IMR-90 (cell line): ENCODE data around the gene PVALEF. TPM values are rescaled to one million over a fixed set of nuclear protein-coding genes. Genes with fewer than 3 reads are reported as not detected.

ENCODE experiments used
- ATAC-seq: fragments of 200-7000 bp; cut with Tn5 transposase; 2 replicates; pipeline ENCODE4 v1.9.1; 2020; ENCODE audit warnings: low read depth, mild to moderate bottlenecking, moderate library complexity
- BruUV-seq: library from RNA; stranded (reverse); fragments of 400-500 nt; replicated peaks from 2 replicates; lab custom pipeline; 2021; lab: Mats Ljungman, UMichigan
- CTCF ChIA-PET: fragments of 300-600 bp; formaldehyde crosslinking; extraction: SDS; loops from one replicate; lab custom pipeline; 2021; ENCODE audit warnings: antibody characterized with exemption; lab: Yijun Ruan, JAX
- POLR2A ChIA-PET: fragments of 300-600 bp; sonication (Branson Sonifier 250); formaldehyde crosslinking; loops from one replicate; lab custom pipeline; 2022; ENCODE audit warnings: antibody characterized with exemption; ENCODE audit not compliant: unreplicated experiment; lab: Charles Lee
- DNase-seq: peaks from one replicate; pipeline ENCODE4 v3.0.0; 2013
- H2AFZ ChIP-seq: replicated peaks from 2 replicates; pipeline ENCODE3; 2013; ENCODE audit warnings: low read length, mild to moderate bottlenecking; ENCODE audit not compliant: poor library complexity
- H2AK5ac ChIP-seq: 2 replicates; pipeline ENCODE4 v1.6.1; 2013; ENCODE audit warnings: low read depth, low read length, inconsistent platforms
- H2AK9ac ChIP-seq: replicated peaks from 2 replicates; pipeline ENCODE3; 2013; ENCODE audit warnings: mild to moderate bottlenecking, low read depth, low read length, moderate library complexity; ENCODE audit not compliant: poor library complexity
- H2BK120ac ChIP-seq: 2 replicates; pipeline ENCODE4 v1.6.1; 2013; ENCODE audit warnings: low read depth, low read length, inconsistent platforms
- H2BK15ac ChIP-seq: 3 replicates; pipeline ENCODE4 v1.6.1; 2013; ENCODE audit warnings: low read depth, low read length, inconsistent platforms
- H2BK20ac ChIP-seq: 2 replicates; pipeline ENCODE4 v1.6.1; 2013; ENCODE audit warnings: low read depth, mild to moderate bottlenecking, inconsistent platforms, low read length, moderate library complexity
- H2BK5ac ChIP-seq: 2 replicates; pipeline ENCODE4 v1.6.1; 2013; ENCODE audit warnings: mild to moderate bottlenecking, low read depth, low read length, inconsistent platforms; ENCODE audit not compliant: poor library complexity, severe bottlenecking
- H3K14ac ChIP-seq: replicated peaks from 2 replicates; pipeline ENCODE4 v1.6.1; 2013; ENCODE audit warnings: low read depth, low read length, inconsistent platforms
- H3K18ac ChIP-seq: 2 replicates; pipeline ENCODE4 v1.6.1; 2013; ENCODE audit warnings: low read depth, low read length, control low read depth
- H3K23ac ChIP-seq: 2 replicates; pipeline ENCODE4 v1.6.1; 2013; ENCODE audit warnings: low read depth, low read length, inconsistent platforms
- H3K27ac ChIP-seq: 2 replicates; pipeline ENCODE4 v1.5.1; 2013; ENCODE audit warnings: mild to moderate bottlenecking, control low read depth, low read length; ENCODE audit not compliant: insufficient read depth
- H3K27me3 ChIP-seq: 2 replicates; pipeline ENCODE4 v1.6.1; 2013; ENCODE audit warnings: low read length; ENCODE audit not compliant: control insufficient read depth, insufficient read depth
- H3K36me3 ChIP-seq: 2 replicates; pipeline ENCODE4 v1.6.1; 2013; ENCODE audit warnings: low read length, mixed read lengths; ENCODE audit not compliant: control insufficient read depth, insufficient read depth
- H3K4ac ChIP-seq: 2 replicates; pipeline ENCODE4 v1.6.1; 2013; ENCODE audit warnings: low read depth, low read length, inconsistent platforms
- H3K4me1 ChIP-seq: 2 replicates; pipeline ENCODE4 v1.6.1; 2013; ENCODE audit warnings: low read length, mixed read lengths; ENCODE audit not compliant: control insufficient read depth, insufficient read depth
- H3K4me2 ChIP-seq: 2 replicates; pipeline ENCODE4 v1.6.1; 2013; ENCODE audit warnings: low read depth, mild to moderate bottlenecking, control low read depth, low read length, moderate library complexity
- H3K4me3 ChIP-seq: 2 replicates; pipeline ENCODE4 v1.5.1; 2013; ENCODE audit warnings: low read depth, mild to moderate bottlenecking, control low read depth, low read length, moderate library complexity; ENCODE audit not compliant: insufficient read depth
- H3K56ac ChIP-seq: 2 replicates; pipeline ENCODE4 v1.6.1; 2013; ENCODE audit warnings: low read length, inconsistent platforms; ENCODE audit not compliant: insufficient read depth; ENCODE audit errors: extremely low read depth
- H3K79me1 ChIP-seq, 2 experiments: 2 replicates each; pipeline ENCODE4 v1.6.1; 2013; ENCODE audit warnings: low read length in 2 of 2, inconsistent platforms in 1 of 2, low read depth in 1 of 2
- H3K9ac ChIP-seq: 2 replicates; pipeline ENCODE4 v1.6.1; 2013; ENCODE audit warnings: low read depth, low read length, control low read depth
- H3K9me1 ChIP-seq: 2 replicates; pipeline ENCODE4 v1.6.1; 2013; ENCODE audit warnings: low read length, inconsistent platforms; ENCODE audit not compliant: insufficient read depth
- H3K9me3 ChIP-seq: 2 replicates; pipeline ENCODE4 v1.6.1; 2013; ENCODE audit warnings: low read length; ENCODE audit not compliant: control insufficient read depth, insufficient read depth
- H4K20me1 ChIP-seq: 2 replicates; pipeline ENCODE4 v1.6.1; 2013; ENCODE audit warnings: low read length, inconsistent platforms; ENCODE audit not compliant: insufficient read depth
- H4K5ac ChIP-seq: 2 replicates; pipeline ENCODE4 v1.6.1; 2013; ENCODE audit warnings: mild to moderate bottlenecking, low read depth, low read length, control low read depth
- H4K8ac ChIP-seq, 2 experiments: 2 replicates each; pipeline ENCODE4 v1.6.1; 2013; ENCODE audit warnings: low read depth in 2 of 2, low read length in 2 of 2, control low read depth in 1 of 2, inconsistent platforms in 1 of 2
- H4K91ac ChIP-seq: 2 replicates; pipeline ENCODE4 v1.6.1; 2013; ENCODE audit warnings: low read depth, low read length, inconsistent platforms; ENCODE audit not compliant: insufficient read depth
- BHLHE40 ChIP-seq: fragments of 150-350 bp; IDR thresholded peaks from 2 replicates; pipeline ENCODE4 v1.6.1; 2016; ENCODE audit warnings: mild to moderate bottlenecking, low read depth, low read length
- CEBPB ChIP-seq: IDR thresholded peaks from 2 replicates; pipeline ENCODE4 v1.6.1; 2012; ENCODE audit warnings: low read depth, low read length, improper control_type of control experiment
- CHD1 ChIP-seq: IDR thresholded peaks from 2 replicates; pipeline ENCODE4 v1.6.1; 2012; ENCODE audit warnings: low read depth, low read length, improper control_type of control experiment
- FOS ChIP-seq: fragments of 150-350 bp; IDR thresholded peaks from 2 replicates; pipeline ENCODE4 v1.6.1; 2016; ENCODE audit warnings: low read depth, low read length
- MAFK ChIP-seq: IDR thresholded peaks from 2 replicates; pipeline ENCODE4 v1.6.1; 2012; ENCODE audit warnings: low read depth, low read length, improper control_type of control experiment
- MAZ ChIP-seq: IDR thresholded peaks from 2 replicates; pipeline ENCODE4 v1.6.1; 2012; ENCODE audit warnings: low read depth, mild to moderate bottlenecking, low read length, improper control_type of control experiment, moderate library complexity, borderline replicate concordance
- MXI1 ChIP-seq: IDR thresholded peaks from 2 replicates; pipeline ENCODE4 v1.6.1; 2012; ENCODE audit warnings: low read depth, mild to moderate bottlenecking, low read length, moderate library complexity, borderline replicate concordance
- NFE2L2 ChIP-seq: fragments of 150-350 bp; IDR thresholded peaks from 2 replicates; pipeline ENCODE4 v1.6.1; 2016; ENCODE audit warnings: low read depth, mild to moderate bottlenecking, low read length
- POLR2A ChIP-seq: IDR thresholded peaks from 2 replicates; pipeline ENCODE4 v1.6.1; 2012; ENCODE audit warnings: mild to moderate bottlenecking, low read depth, low read length
- RAD21 ChIP-seq: IDR thresholded peaks from 2 replicates; pipeline ENCODE4 v1.6.1; 2012; ENCODE audit warnings: low read length, improper control_type of control experiment
- RCOR1 ChIP-seq: IDR thresholded peaks from 2 replicates; pipeline ENCODE4 v1.6.1; 2012; ENCODE audit warnings: mild to moderate bottlenecking, low read length, improper control_type of control experiment; ENCODE audit not compliant: insufficient replicate concordance
- RFX5 ChIP-seq: IDR thresholded peaks from 2 replicates; pipeline ENCODE4 v1.8.0; 2012; ENCODE audit warnings: low read depth, mild to moderate bottlenecking, low read length, moderate library complexity
- SMC3 ChIP-seq: fragments of 150-350 bp; IDR thresholded peaks from 2 replicates; pipeline ENCODE4 v1.6.1; 2016; ENCODE audit warnings: low read depth, mild to moderate bottlenecking, antibody characterized with exemption, low read length, moderate library complexity
- WGBS, 2 experiments: methylation state at CpG; one replicate each; pipeline versions ENCODE4 v1.1.5 to v1.1.7; 2013; ENCODE audit warnings: missing lambda C conversion rate in 2 of 2; ENCODE audit not compliant: insufficient read length in 1 of 2; ENCODE audit errors: extremely low coverage in 2 of 2; 5-methylcytosine and 5-hydroxymethylcytosine counted together
- dilution Hi-C: fragments of 300-500 bp; cut with HindIII; formaldehyde crosslinking; loops from one replicate; pipeline ENCODE4 v1.14.3; 2018; ENCODE audit warnings: low sequenced_read_pairs; ENCODE audit not compliant: unreplicated experiment
- in situ Hi-C: fragments of 300-500 bp; cut with MboI; formaldehyde crosslinking; loops from 3 replicates; pipeline ENCODE4 v1.14.3; 2019; ENCODE audit warnings: low sequenced_read_pairs, inconsistent platforms, mixed read lengths
- intact Hi-C: fragments of 100-400 bp; cut with micrococcal nuclease; formaldehyde crosslinking; loops from 2 replicates; pipeline ENCODE4 v1.10.0; 2022
- polyA plus RNA-seq, 3 experiments: library from polyadenylated mRNA; depleted of rRNA; stranded (reverse); fragments of >200 nt; gene quantifications; 2 replicates each; pipeline ENCODE4 v1.2.3, GENCODE V29; 2012; ENCODE audit warnings: low replicate concordance in 1 of 3
- total RNA-seq: library from RNA; depleted of rRNA; stranded (reverse); fragments of >200 nt; gene quantifications from 2 replicates; pipeline ENCODE4 v1.2.3, GENCODE V29; 2012
- TF ChIP-seq, protein P1 (sequence below): conservative IDR thresholded peaks from 2 replicates; pipeline ENCODE4 v1.5.1; 2012; ENCODE audit warnings: mild to moderate bottlenecking, low read depth, low read length, improper control_type of control experiment
- TF ChIP-seq, protein P2 (sequence below): fragments of 150-350 bp; IDR thresholded peaks from 2 replicates; pipeline ENCODE4 v1.6.1; 2016; ENCODE audit warnings: low read depth, mild to moderate bottlenecking, low read length, moderate library complexity, borderline replicate concordance
- TF ChIP-seq, protein P3 (sequence below): fragments of 150-350 bp; IDR thresholded peaks from 2 replicates; pipeline ENCODE4 v1.6.1; 2017; ENCODE audit warnings: mild to moderate bottlenecking, antibody characterized with exemption, low read length, low read depth

PVALEF gene
- total and polyA plus RNA-seq, 2 of the 4 experiments (the other 2 are of a cell fraction): not detected

DNA sequence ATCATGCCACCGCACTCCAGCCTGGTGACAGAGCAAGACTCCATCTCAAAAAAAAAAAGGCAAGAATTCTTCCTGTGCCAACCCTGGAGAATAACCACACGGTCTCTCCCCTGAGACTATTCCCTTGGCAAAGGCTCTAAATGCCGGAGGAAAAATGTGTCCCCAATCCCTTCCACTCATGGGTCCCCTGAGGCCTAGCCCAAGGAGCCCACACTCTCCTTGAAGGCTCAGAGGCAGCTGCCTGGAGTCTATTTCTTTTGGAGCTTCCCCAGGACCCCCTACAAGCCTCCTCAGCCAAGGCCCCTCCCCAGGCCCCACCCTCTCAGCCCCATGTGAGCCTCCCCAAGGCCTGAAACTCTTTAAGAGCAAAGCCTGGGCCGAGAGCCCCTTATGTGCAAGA lies 40.9 kb downstream of the PVALEF start:
- Histone ChIP-seq H4K91ac (no peak overlapping the region), H4K5ac (no peak overlapping the region), H3K56ac (no peak overlapping the region), H3K27me3 (no peaks in the 10 kb centered on the region), H3K9me3 (no peaks in the 10 kb centered on the region), H4K20me1 (peaks cover 5% of the 10 kb centered on the region; the same call in 1 of the 2 replicates), H4K8ac (no peak overlapping the region), H3K4me2 (no peak overlapping the region), H2BK15ac (no peak overlapping the region), H2AK9ac (no peak overlapping the region), H2BK120ac (no peak overlapping the region), H2AK5ac (no peak overlapping the region), H3K14ac (no peak overlapping the region), H3K79me1 (no peaks in the 10 kb centered on the region), H3K27ac (no peak overlapping the region), H3K9ac (no peak overlapping the region), H3K9me1 (0 out of 2 replicates have a peak, but pooled peaks cover 6% of the 10 kb centered on the region), H3K36me3 (peaks cover 5% of the 10 kb centered on the region; the same call in 1 of the 2 replicates), H2BK20ac (no peak overlapping the region), H3K18ac (no peak overlapping the region), H3K23ac (no peak overlapping the region), H3K4me1 (no peaks in the 10 kb centered on the region), H2BK5ac (no peak overlapping the region), H3K4me3 (no peak overlapping the region), H2AFZ (no peak overlapping the region), H3K4ac (no peak overlapping the region)
- ChIA-PET POLR2A (no interaction called here), CTCF (no interaction called here)
- no TSS peak for BruUV-seq
- in situ Hi-C loops (no loop called here), dilution Hi-C loops (no loop called here), intact Hi-C loops (no loop called here)
- TF ChIP-seq FOS (no peak), MXI1 (no peak), RCOR1 (no peak), BHLHE40 (no peak), MAFK (no peak), RFX5 (no peak), RAD21 (no peak), MAZ (no peak), CEBPB (no peak), CHD1 (no peak), SMC3 (no peak), NFE2L2 (no peak), POLR2A (no peak)
- TF ChIP-seq, protein P1, sequence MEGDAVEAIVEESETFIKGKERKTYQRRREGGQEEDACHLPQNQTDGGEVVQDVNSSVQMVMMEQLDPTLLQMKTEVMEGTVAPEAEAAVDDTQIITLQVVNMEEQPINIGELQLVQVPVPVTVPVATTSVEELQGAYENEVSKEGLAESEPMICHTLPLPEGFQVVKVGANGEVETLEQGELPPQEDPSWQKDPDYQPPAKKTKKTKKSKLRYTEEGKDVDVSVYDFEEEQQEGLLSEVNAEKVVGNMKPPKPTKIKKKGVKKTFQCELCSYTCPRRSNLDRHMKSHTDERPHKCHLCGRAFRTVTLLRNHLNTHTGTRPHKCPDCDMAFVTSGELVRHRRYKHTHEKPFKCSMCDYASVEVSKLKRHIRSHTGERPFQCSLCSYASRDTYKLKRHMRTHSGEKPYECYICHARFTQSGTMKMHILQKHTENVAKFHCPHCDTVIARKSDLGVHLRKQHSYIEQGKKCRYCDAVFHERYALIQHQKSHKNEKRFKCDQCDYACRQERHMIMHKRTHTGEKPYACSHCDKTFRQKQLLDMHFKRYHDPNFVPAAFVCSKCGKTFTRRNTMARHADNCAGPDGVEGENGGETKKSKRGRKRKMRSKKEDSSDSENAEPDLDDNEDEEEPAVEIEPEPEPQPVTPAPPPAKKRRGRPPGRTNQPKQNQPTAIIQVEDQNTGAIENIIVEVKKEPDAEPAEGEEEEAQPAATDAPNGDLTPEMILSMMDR: no peak
- TF ChIP-seq, protein P2, sequence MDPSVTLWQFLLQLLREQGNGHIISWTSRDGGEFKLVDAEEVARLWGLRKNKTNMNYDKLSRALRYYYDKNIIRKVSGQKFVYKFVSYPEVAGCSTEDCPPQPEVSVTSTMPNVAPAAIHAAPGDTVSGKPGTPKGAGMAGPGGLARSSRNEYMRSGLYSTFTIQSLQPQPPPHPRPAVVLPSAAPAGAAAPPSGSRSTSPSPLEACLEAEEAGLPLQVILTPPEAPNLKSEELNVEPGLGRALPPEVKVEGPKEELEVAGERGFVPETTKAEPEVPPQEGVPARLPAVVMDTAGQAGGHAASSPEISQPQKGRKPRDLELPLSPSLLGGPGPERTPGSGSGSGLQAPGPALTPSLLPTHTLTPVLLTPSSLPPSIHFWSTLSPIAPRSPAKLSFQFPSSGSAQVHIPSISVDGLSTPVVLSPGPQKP: no peak
- TF ChIP-seq, protein P3, sequence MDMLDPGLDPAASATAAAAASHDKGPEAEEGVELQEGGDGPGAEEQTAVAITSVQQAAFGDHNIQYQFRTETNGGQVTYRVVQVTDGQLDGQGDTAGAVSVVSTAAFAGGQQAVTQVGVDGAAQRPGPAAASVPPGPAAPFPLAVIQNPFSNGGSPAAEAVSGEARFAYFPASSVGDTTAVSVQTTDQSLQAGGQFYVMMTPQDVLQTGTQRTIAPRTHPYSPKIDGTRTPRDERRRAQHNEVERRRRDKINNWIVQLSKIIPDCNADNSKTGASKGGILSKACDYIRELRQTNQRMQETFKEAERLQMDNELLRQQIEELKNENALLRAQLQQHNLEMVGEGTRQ: no peak
- 83% methylated on average over 3 of the region's 4 CpGs; no CpG with 5 or more reads in 1 of the 2 experiments for WGBS, 2 experiments
- DNase-seq (no peak), ATAC-seq (no peak)
